H7 (cell line): ENCODE measurements around the gene PRXL2A. TPM values are rescaled to one million over a fixed set of nuclear protein-coding genes. Genes with fewer than 3 reads are reported as not detected.
"Not testable (repeated sequence)": the region's sequence is repeated elsewhere in the genome, so short reads cannot be mapped to it uniquely, and the experiment has no call there.

Experiments used
- DNase-seq: peaks from one replicate; pipeline ENCODE4 v3.0.0; 2012
- H3K27me3 ChIP-seq: 2 replicates; pipeline ENCODE4 v1.6.0; 2011; ENCODE audit warnings: mild to moderate bottlenecking, low read length; ENCODE audit not compliant: control insufficient read depth, insufficient read depth
- H3K36me3 ChIP-seq: replicated peaks from 2 replicates; pipeline ENCODE4 v1.5.1; 2011; ENCODE audit warnings: low read length; ENCODE audit not compliant: control insufficient read depth, insufficient read depth
- H3K4me3 ChIP-seq: 2 replicates; pipeline ENCODE4 v1.5.1; 2011; ENCODE audit warnings: low read depth, mild to moderate bottlenecking, control low read depth, low read length, moderate library complexity; ENCODE audit not compliant: insufficient read depth
- total RNA-seq: library from RNA; depleted of rRNA; stranded (reverse); fragments of >200 nt; shearing (Covaris generic); gene quantifications from 2 replicates; pipeline ENCODE4 v1.2.3, GENCODE V29; 2014

Gene PRXL2A
- total RNA-seq, 1 experiment from 2014 or later, result 35.0 TPM

GRCh38 chr10:80468002-80468401 lies 59.7 kb downstream of the PRXL2A start:
- Histone ChIP-seq H3K27me3 (peaks cover 1% of the 10 kb centered on the region; the same call in 1 of the 2 replicates), H3K36me3 (no peaks in the 10 kb centered on the region), H3K4me3 (no peak overlapping the region)
- DNase-seq, result peak; percentile 89

GRCh38 chr10:80468806-80469421 lies 60.6 kb downstream of the PRXL2A start:
- Histone ChIP-seq H3K36me3 (no peaks in the 10 kb centered on the region), H3K27me3 (peaks cover 1% of the 10 kb centered on the region; the same call in 1 of the 2 replicates), H3K4me3 (no peak overlapping the region)
- DNase-seq, result no peak

GRCh38 chr10:80470266-80470665 lies 61.9 kb downstream of the PRXL2A start:
- Histone ChIP-seq H3K36me3 (no peaks in the 10 kb centered on the region), H3K27me3 (peaks cover 1% of the 10 kb centered on the region; the same call in 1 of the 2 replicates), H3K4me3 (no peak overlapping the region)
- DNase-seq, result no peak

- no peak for DNase-seq
- no peaks in the 10 kb centered on the region for H3K36me3 ChIP-seq
- H3K27me3 ChIP-seq, result peaks cover 1% of the 10 kb centered on the region; the same call in 1 of the 2 replicates
- no peak overlapping the region for H3K4me3 ChIP-seq
Measured at GRCh38 chr10:80471001-80471400, 62.6 kb downstream of the PRXL2A start.

GRCh38 chr10:80471715-80472233 lies 63.4 kb downstream of the PRXL2A start:
- H3K4me3 ChIP-seq, result no peak overlapping the region
- no peaks in the 10 kb centered on the region for H3K36me3 ChIP-seq
- H3K27me3 ChIP-seq, result peaks cover 1% of the 10 kb centered on the region; the same call in 1 of the 2 replicates
- DNase-seq, result no peak

GRCh38 chr10:80472234-80473095 lies 64.1 kb downstream of the PRXL2A start:
- no peaks in the 10 kb centered on the region for H3K36me3 ChIP-seq
- peaks cover 1% of the 10 kb centered on the region; the same call in 1 of the 2 replicates for H3K27me3 ChIP-seq
- no peak for DNase-seq
- H3K4me3 ChIP-seq, result no peak overlapping the region

GRCh38 chr10:80473096-80473657 lies 64.8 kb downstream of the PRXL2A start:
- no peak for DNase-seq
- Histone ChIP-seq H3K4me3 (no peak overlapping the region), H3K36me3 (no peaks in the 10 kb centered on the region), H3K27me3 (peaks cover 1% of the 10 kb centered on the region; the same call in 1 of the 2 replicates)

GRCh38 chr10:80473692-80474596 lies 65.6 kb downstream of the PRXL2A start:
- no peak overlapping the region for H3K4me3 ChIP-seq
- no peaks in the 10 kb centered on the region for H3K36me3 ChIP-seq
- peak; percentile 53 for DNase-seq
- H3K27me3 ChIP-seq, result peaks cover 1% of the 10 kb centered on the region; the same call in 1 of the 2 replicates

- no peak for DNase-seq
- Histone ChIP-seq H3K27me3 (no peaks in the 10 kb centered on the region), H3K4me3 (no peak overlapping the region), H3K36me3 (no peaks in the 10 kb centered on the region)
Measured at GRCh38 chr10:80474597-80474910, 66.2 kb downstream of the PRXL2A start.

GRCh38 chr10:80474941-80475340 lies 66.6 kb downstream of the PRXL2A start:
- Histone ChIP-seq H3K27me3 (no peaks in the 10 kb centered on the region), H3K4me3 (no peak overlapping the region), H3K36me3 (no peaks in the 10 kb centered on the region)
- DNase-seq, result no peak

GRCh38 chr10:80475641-80476040 lies 67.3 kb downstream of the PRXL2A start:
- H3K36me3 ChIP-seq, DNase-seq, H3K4me3 ChIP-seq, H3K27me3 ChIP-seq: not testable (repeated sequence)

- no peak for DNase-seq
- H3K4me3 ChIP-seq, result no peak overlapping the region
- no peaks in the 10 kb centered on the region for H3K27me3 ChIP-seq
- H3K36me3 ChIP-seq, result no peaks in the 10 kb centered on the region
Measured at GRCh38 chr10:80476685-80477084, 68.3 kb downstream of the PRXL2A start.

- DNase-seq, result no peak
- H3K27me3 ChIP-seq, result no peaks in the 10 kb centered on the region
- no peak overlapping the region for H3K4me3 ChIP-seq
- no peaks in the 10 kb centered on the region for H3K36me3 ChIP-seq
Measured at GRCh38 chr10:80477813-80478212, 69.5 kb downstream of the PRXL2A start.

- not testable (repeated sequence) for DNase-seq, H3K36me3 ChIP-seq, H3K4me3 ChIP-seq, H3K27me3 ChIP-seq
Measured at GRCh38 chr10:80480373-80480772, 72.0 kb downstream of the PRXL2A start.
